HG03039 (cell line): ENCODE data around the gene GRPEL2.
"Not testable (repeated sequence)": the region's sequence is repeated elsewhere in the genome, so short reads cannot be mapped to it uniquely, and the experiment has no call there.

Source experiments
- ATAC-seq: cut with Tn5 transposase; IDR thresholded peaks from one replicate; pipeline ENCODE4 v1.9.1; 2021; ENCODE audit warnings: mild to moderate bottlenecking, moderate library complexity; ENCODE audit not compliant: unreplicated experiment

Gene GRPEL2

GRCh38 chr5:149391524-149391923 lies 46.2 kb downstream of the GRPEL2 start:
- ATAC-seq = no peak

- ATAC-seq = no peak
Observed at GRCh38 chr5:149392718-149393117, 47.4 kb downstream of the GRPEL2 start.

GRCh38 chr5:149394996-149395395 lies 49.7 kb downstream of the GRPEL2 start:
- not testable (repeated sequence) for ATAC-seq

GRCh38 chr5:149397530-149397929 lies 52.2 kb downstream of the GRPEL2 start:
- no peak for ATAC-seq

GRCh38 chr5:149398747-149399266 lies 53.5 kb downstream of the GRPEL2 start:
- ATAC-seq = not testable (repeated sequence)

- ATAC-seq = no peak
Observed at GRCh38 chr5:149399775-149400174, 54.5 kb downstream of the GRPEL2 start.

GRCh38 chr5:149400304-149400703 lies 55.0 kb downstream of the GRPEL2 start:
- ATAC-seq = no peak

GRCh38 chr5:149401051-149401450 lies 55.8 kb downstream of the GRPEL2 start:
- no peak for ATAC-seq

- ATAC-seq = no peak
Observed at GRCh38 chr5:149402291-149402690, 57.0 kb downstream of the GRPEL2 start.
